Fibroblast of the aortic adventitia (primary cell): Measurements from ENCODE around the gene MED8. TPM values are rescaled to one million over a fixed set of nuclear protein-coding genes. Genes with fewer than 3 reads are reported as not detected.

Source experiments
- DNase-seq: peaks from one replicate; pipeline ENCODE4 v3.0.0-alpha.2; 2010; ENCODE audit warnings: low read depth
- H3K4me3 ChIP-seq: 2 replicates; pipeline ENCODE4 v1.5.1; 2011; ENCODE audit warnings: low read depth, mild to moderate bottlenecking, control low read depth, low read length, moderate library complexity
- CTCF ChIP-seq: IDR thresholded peaks from 2 replicates; pipeline ENCODE4 v1.5.1; 2011; ENCODE audit warnings: mild to moderate bottlenecking, low read length, control low read depth, inconsistent platforms; ENCODE audit not compliant: insufficient read depth
- total RNA-seq: library from RNA; depleted of rRNA; stranded (reverse); fragments of >200 nt; gene quantifications from 2 replicates; pipeline ENCODE4 v1.2.3, GENCODE V29; 2012; ENCODE audit warnings: low replicate concordance

Gene MED8
- total RNA-seq = 12.8 and 43.1 TPM in 2 replicates

- peak within 1 kb of the TSS; percentile 99 for H3K4me3 ChIP-seq
- TF ChIP-seq CTCF = no peak
These were observed at the start of gene MED8, which contains the start of gene SZT2 for GRCh38 chr1:43389326-43390313. TSS of gene MED8 (minus strand) at chr1:43389800. CDS start at chr1:43389764, 36 bp downstream. TSS of gene SZT2 (plus strand) at chr1:43389899. CDS start at chr1:43389969, 70 bp downstream.

GRCh38 chr1:43438953-43439581 is 49.5 kb upstream of the MED8 start:
- H3K4me3 ChIP-seq = no peak overlapping the region
- DNase-seq = no peak
- no peak for TF ChIP-seq CTCF

More at GRCh38 chr1:43389326-43390313, at the start of gene MED8, which contains the start of gene SZT2:
- DNase-seq = peak; percentile 94

- no peak for TF ChIP-seq CTCF
- H3K4me3 ChIP-seq = no peak overlapping the region
- DNase-seq = no peak
These were observed 49.0 kb upstream of the MED8 start for GRCh38 chr1:43438576-43438952.

GRCh38 chr1:43438006-43438405 is 48.4 kb upstream of the MED8 start:
- no peak for TF ChIP-seq CTCF
- H3K4me3 ChIP-seq = no peak overlapping the region
- DNase-seq = no peak

GRCh38 chr1:43437031-43437973 is 47.7 kb upstream of the MED8 start:
- no peak for TF ChIP-seq CTCF
- H3K4me3 ChIP-seq = no peak overlapping the region
- no peak for DNase-seq

- H3K4me3 ChIP-seq = no peak overlapping the region
- DNase-seq = peak; percentile 11
- no peak for TF ChIP-seq CTCF
These were observed 46.8 kb upstream of the MED8 start for GRCh38 chr1:43436371-43436770.
